Stimulated activated CD4-positive, alpha-beta T cell treated with anti-CD3 and anti-CD28 coated beads, Interleukin-12 subunit alpha, Interleukin-12 subunit beta, amount 100 ng/mL, for 4 hours (primary cell): ENCODE data around the gene WNT9A.
"Not testable (repeated sequence)": the region's sequence is repeated elsewhere in the genome, so short reads cannot be mapped to it uniquely, and the experiment has no call there.

Source experiments
- DNase-seq: peaks from one replicate; pipeline ENCODE4 v3.0.0-alpha.2; 2020

Gene WNT9A

GRCh38 chr1:227947676-227948492 is at the start of gene WNT9A:
Gene WNT9A, minus strand, starts transcription at chr1:227947932. Its CDS starts 45 bp downstream, at chr1:227947887.
- DNase-seq = no peak

GRCh38 chr1:227996187-227996950 is 48.6 kb upstream of the WNT9A start:
- DNase-seq = no peak

GRCh38 chr1:227994632-227995300 is 47.0 kb upstream of the WNT9A start:
- no peak for DNase-seq

- no peak for DNase-seq
Observed at GRCh38 chr1:227987181-227987580, 39.4 kb upstream of the WNT9A start.

- not testable (repeated sequence) for DNase-seq
Observed at GRCh38 chr1:227975583-227976283, 28.0 kb upstream of the WNT9A start.

- DNase-seq = not testable (repeated sequence)
Observed at GRCh38 chr1:227973724-227974288, 26.1 kb upstream of the WNT9A start.

- not testable (repeated sequence) for DNase-seq
Observed at GRCh38 chr1:227972843-227973374, 25.2 kb upstream of the WNT9A start.

GRCh38 chr1:227972283-227972679 is 24.5 kb upstream of the WNT9A start:
- not testable (repeated sequence) for DNase-seq

- not testable (repeated sequence) for DNase-seq
Observed at GRCh38 chr1:227971643-227972282, 24.0 kb upstream of the WNT9A start.

- not testable (repeated sequence) for DNase-seq
Observed at GRCh38 chr1:227971216-227971615, 23.5 kb upstream of the WNT9A start.

- DNase-seq = not testable (repeated sequence)
Observed at GRCh38 chr1:227970076-227970995, 22.6 kb upstream of the WNT9A start.

GRCh38 chr1:227967815-227968214 is 20.1 kb upstream of the WNT9A start:
- not testable (repeated sequence) for DNase-seq

- not testable (repeated sequence) for DNase-seq
Observed at GRCh38 chr1:227966733-227967132, 19.0 kb upstream of the WNT9A start.

- DNase-seq = no peak
Observed at GRCh38 chr1:227961651-227962466, 14.1 kb upstream of the WNT9A start.

- no peak for DNase-seq
Observed at GRCh38 chr1:227959325-227959860, 11.7 kb upstream of the WNT9A start.

GRCh38 chr1:227958617-227959324 is 11.0 kb upstream of the WNT9A start:
- no peak for DNase-seq

- no peak for DNase-seq
Observed at GRCh38 chr1:227955808-227956207, 8.1 kb upstream of the WNT9A start.

- no peak for DNase-seq
Observed at GRCh38 chr1:227954163-227954850, 6.6 kb upstream of the WNT9A start.
